Endothelial cell of umbilical vein (primary cell): Measurements from ENCODE around the gene CDKN3.

Experiments used
- CTCF ChIP-seq, 2 donors: IDR thresholded peaks; 1 replicate in 1 of 2; 2 replicates in 1 of 2; pipeline ENCODE4 v1.5.1; 2011; ENCODE audit warnings: low read length in 2 of 2, mild to moderate bottlenecking in 2 of 2, moderate library complexity in 2 of 2, control low read depth in 1 of 2, inconsistent platforms in 1 of 2, low read depth in 1 of 2; ENCODE audit not compliant: insufficient read depth in 1 of 2; ENCODE audit errors: extremely low read depth in 1 of 2
- EZH2 ChIP-seq: IDR thresholded peaks from 2 replicates; pipeline ENCODE4 v1.6.1; 2012; ENCODE audit warnings: borderline replicate concordance, low read depth, mild to moderate bottlenecking, moderate library complexity, low read length, inconsistent platforms; ENCODE audit not compliant: severe bottlenecking
- MAX ChIP-seq: IDR thresholded peaks from 2 replicates; pipeline ENCODE4 v1.6.1; 2011; ENCODE audit not compliant: insufficient read depth, insufficient read length
- POLR2A ChIP-seq: IDR thresholded peaks from 2 replicates; pipeline ENCODE4 v1.6.1; 2012; ENCODE audit warnings: low read depth, mild to moderate bottlenecking, control low read depth, low read length

GRCh38 chr14:54348923-54349620 lies 47.7 kb upstream of the CDKN3 start:
- TF ChIP-seq MAX = no peak
- no peak for TF ChIP-seq CTCF (IDR thresholded peaks at IDR 0.05; ENCODE audit: extremely low read depth in 1 of 2, insufficient read depth in 1 of 2, low read depth in 1 of 2, low read length in 2 of 2)
- no peak for TF ChIP-seq EZH2
- TF ChIP-seq POLR2A = no peak
